MM.1S (cell line): ENCODE data around the gene MAPKAP1.

ENCODE experiments used
- DNase-seq: peaks from one replicate; pipeline ENCODE4 v3.0.0-alpha.2; 2015
- H2AFZ ChIP-seq: fragments of 300-600 bp; sonication (generic); 2 replicates; pipeline ENCODE4 v1.6.0; 2016; ENCODE audit warnings: antibody characterized with exemption, low read length
- H3F3A ChIP-seq: fragments of 300-600 bp; sonication (generic); 2 replicates; pipeline ENCODE4 v1.6.1; 2016; ENCODE audit warnings: mild to moderate bottlenecking, antibody characterized with exemption, low read length, moderate library complexity, mixed read lengths; ENCODE audit not compliant: insufficient read depth
- H3K27ac ChIP-seq: fragments of 300-600 bp; sonication (generic); 2 replicates; pipeline ENCODE4 v1.5.1; 2016; ENCODE audit warnings: mild to moderate bottlenecking, low read length
- H3K27me3 ChIP-seq: fragments of 300-600 bp; sonication (generic); replicated peaks from 2 replicates; pipeline ENCODE4 v1.6.0; 2016; ENCODE audit warnings: low read length; ENCODE audit not compliant: insufficient read depth
- H3K36me3 ChIP-seq: fragments of 300-600 bp; sonication (generic); replicated peaks from 2 replicates; pipeline ENCODE4 v1.6.1; 2016; ENCODE audit warnings: mild to moderate bottlenecking, low read length, mixed read lengths; ENCODE audit not compliant: insufficient read depth
- H3K4me1 ChIP-seq: fragments of 300-600 bp; sonication (generic); 2 replicates; pipeline ENCODE4 v1.6.1; 2016; ENCODE audit warnings: low read length, mixed read lengths
- H3K4me2 ChIP-seq: fragments of 300-600 bp; sonication (generic); 2 replicates; pipeline ENCODE4 v1.6.0; 2016; ENCODE audit warnings: low read depth, low read length
- H3K4me3 ChIP-seq: fragments of 300-600 bp; sonication (generic); 2 replicates; pipeline ENCODE4 v1.5.1; 2016; ENCODE audit warnings: low read length, mixed read lengths
- H3K79me2 ChIP-seq: fragments of 300-600 bp; sonication (generic); 2 replicates; pipeline ENCODE4 v1.6.1; 2016; ENCODE audit warnings: mixed run types, low read length, mixed read lengths
- H3K9ac ChIP-seq: fragments of 300-600 bp; sonication (generic); 2 replicates; pipeline ENCODE4 v1.6.1; 2016; ENCODE audit warnings: low read length, mixed read lengths
- H3K9me2 ChIP-seq: fragments of 300-600 bp; sonication (generic); replicated peaks from 2 replicates; pipeline ENCODE4 v1.6.1; 2016; ENCODE audit warnings: mild to moderate bottlenecking, low read length, mixed read lengths; ENCODE audit not compliant: insufficient read depth
- H3K9me3 ChIP-seq: fragments of 300-600 bp; sonication (generic); replicated peaks from 2 replicates; pipeline ENCODE4 v1.6.1; 2016; ENCODE audit warnings: mild to moderate bottlenecking, low read length, mixed read lengths; ENCODE audit not compliant: insufficient read depth
- H4K20me1 ChIP-seq: fragments of 300-600 bp; sonication (generic); 2 replicates; pipeline ENCODE4 v1.6.1; 2016; ENCODE audit warnings: mild to moderate bottlenecking, low read length, moderate library complexity, mixed read lengths; ENCODE audit not compliant: insufficient read depth
- CTCF ChIP-seq: fragments of 300-600 bp; sonication (generic); IDR thresholded peaks from 2 replicates; pipeline ENCODE4 v1.5.1; 2016; ENCODE audit warnings: antibody characterized with exemption, low read length, mixed read lengths
- EZH2 ChIP-seq: fragments of 300-600 bp; sonication (generic); optimal IDR thresholded peaks from 2 replicates; pipeline ENCODE3; 2017; ENCODE audit warnings: low read depth, mild to moderate bottlenecking, antibody characterized with exemption, low read length, mixed read lengths
- EZH2phosphoT487 ChIP-seq: fragments of 300-600 bp; sonication (generic); IDR thresholded peaks from 2 replicates; pipeline ENCODE4 v1.6.1; 2018; ENCODE audit warnings: antibody characterized with exemption, low read length

MAPKAP1 gene

GRCh38 chr9:125559194-125559593, 147.8 kb downstream of the MAPKAP1 start:
- no peak overlapping the region for H3K9ac ChIP-seq
- H4K20me1 ChIP-seq, result no peaks in the 10 kb centered on the region
- no peak for TF ChIP-seq EZH2phosphoT487
- TF ChIP-seq EZH2, result no peak
- TF ChIP-seq CTCF, result no peak

GRCh38 chr9:125558453-125559092, 148.4 kb downstream of the MAPKAP1 start:
- DNase-seq, result peak; percentile 70
- Histone ChIP-seq H3K4me1 (peaks cover 20% of the 10 kb centered on the region), H4K20me1 (no peaks in the 10 kb centered on the region), H3K9ac (no peak overlapping the region), H3K4me2 (no peak overlapping the region), H3K27me3 (no peaks in the 10 kb centered on the region), H2AFZ (no peak overlapping the region), H3F3A (no peaks in the 10 kb centered on the region), H3K9me2 (no peaks in the 10 kb centered on the region), H3K79me2 (no peaks in the 10 kb centered on the region; the same call in 1 of the 2 replicates), H3K36me3 (no peaks in the 10 kb centered on the region), H3K4me3 (no peak overlapping the region), H3K27ac (no peak overlapping the region), H3K9me3 (no peaks in the 10 kb centered on the region)
- no peak for TF ChIP-seq EZH2
- peak; percentile 83 for TF ChIP-seq CTCF

More at GRCh38 chr9:125559194-125559593, 147.8 kb downstream of the MAPKAP1 start:
- no peak overlapping the region for H2AFZ ChIP-seq
- no peak overlapping the region for H3K4me3 ChIP-seq
- no peak overlapping the region for H3K27ac ChIP-seq
- no peaks in the 10 kb centered on the region for H3K9me3 ChIP-seq
- no peaks in the 10 kb centered on the region for H3K36me3 ChIP-seq
- no peaks in the 10 kb centered on the region for H3F3A ChIP-seq
- no peaks in the 10 kb centered on the region for H3K9me2 ChIP-seq
- H3K4me1 ChIP-seq, result peaks cover 20% of the 10 kb centered on the region
- H3K27me3 ChIP-seq, result no peaks in the 10 kb centered on the region
- no peak for DNase-seq
- H3K79me2 ChIP-seq, result no peaks in the 10 kb centered on the region; the same call in 1 of the 2 replicates
- no peak overlapping the region for H3K4me2 ChIP-seq

- Histone ChIP-seq H3K4me2 (no peak overlapping the region), H4K20me1 (no peaks in the 10 kb centered on the region), H2AFZ (no peak overlapping the region), H3K27ac (no peak overlapping the region), H3K9me3 (no peaks in the 10 kb centered on the region), H3K27me3 (no peaks in the 10 kb centered on the region), H3K36me3 (no peaks in the 10 kb centered on the region), H3F3A (no peaks in the 10 kb centered on the region), H3K9ac (no peak overlapping the region), H3K4me3 (no peak overlapping the region), H3K9me2 (no peaks in the 10 kb centered on the region), H3K4me1 (peaks cover 7% of the 10 kb centered on the region), H3K79me2 (no peaks in the 10 kb centered on the region; the same call in 1 of the 2 replicates)
- no peak for TF ChIP-seq EZH2phosphoT487
- no peak for TF ChIP-seq CTCF
- no peak for TF ChIP-seq EZH2
- no peak for DNase-seq
Observed at GRCh38 chr9:125556046-125556721, 150.8 kb downstream of the MAPKAP1 start.
